ENCODE data around the gene FARP1.

FARP1 gene

GRCh38 chr13:98187965-98188261 lies 45.0 kb downstream of the FARP1 start:
- TF ChIP-seq, protein P1, sequence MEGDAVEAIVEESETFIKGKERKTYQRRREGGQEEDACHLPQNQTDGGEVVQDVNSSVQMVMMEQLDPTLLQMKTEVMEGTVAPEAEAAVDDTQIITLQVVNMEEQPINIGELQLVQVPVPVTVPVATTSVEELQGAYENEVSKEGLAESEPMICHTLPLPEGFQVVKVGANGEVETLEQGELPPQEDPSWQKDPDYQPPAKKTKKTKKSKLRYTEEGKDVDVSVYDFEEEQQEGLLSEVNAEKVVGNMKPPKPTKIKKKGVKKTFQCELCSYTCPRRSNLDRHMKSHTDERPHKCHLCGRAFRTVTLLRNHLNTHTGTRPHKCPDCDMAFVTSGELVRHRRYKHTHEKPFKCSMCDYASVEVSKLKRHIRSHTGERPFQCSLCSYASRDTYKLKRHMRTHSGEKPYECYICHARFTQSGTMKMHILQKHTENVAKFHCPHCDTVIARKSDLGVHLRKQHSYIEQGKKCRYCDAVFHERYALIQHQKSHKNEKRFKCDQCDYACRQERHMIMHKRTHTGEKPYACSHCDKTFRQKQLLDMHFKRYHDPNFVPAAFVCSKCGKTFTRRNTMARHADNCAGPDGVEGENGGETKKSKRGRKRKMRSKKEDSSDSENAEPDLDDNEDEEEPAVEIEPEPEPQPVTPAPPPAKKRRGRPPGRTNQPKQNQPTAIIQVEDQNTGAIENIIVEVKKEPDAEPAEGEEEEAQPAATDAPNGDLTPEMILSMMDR (IDR thresholded peaks at IDR 0.05), result no peak

GRCh38 chr13:98188544-98189166 lies 45.8 kb downstream of the FARP1 start:
- TF ChIP-seq, protein P1 (IDR thresholded peaks at IDR 0.05), result no peak

DNA sequence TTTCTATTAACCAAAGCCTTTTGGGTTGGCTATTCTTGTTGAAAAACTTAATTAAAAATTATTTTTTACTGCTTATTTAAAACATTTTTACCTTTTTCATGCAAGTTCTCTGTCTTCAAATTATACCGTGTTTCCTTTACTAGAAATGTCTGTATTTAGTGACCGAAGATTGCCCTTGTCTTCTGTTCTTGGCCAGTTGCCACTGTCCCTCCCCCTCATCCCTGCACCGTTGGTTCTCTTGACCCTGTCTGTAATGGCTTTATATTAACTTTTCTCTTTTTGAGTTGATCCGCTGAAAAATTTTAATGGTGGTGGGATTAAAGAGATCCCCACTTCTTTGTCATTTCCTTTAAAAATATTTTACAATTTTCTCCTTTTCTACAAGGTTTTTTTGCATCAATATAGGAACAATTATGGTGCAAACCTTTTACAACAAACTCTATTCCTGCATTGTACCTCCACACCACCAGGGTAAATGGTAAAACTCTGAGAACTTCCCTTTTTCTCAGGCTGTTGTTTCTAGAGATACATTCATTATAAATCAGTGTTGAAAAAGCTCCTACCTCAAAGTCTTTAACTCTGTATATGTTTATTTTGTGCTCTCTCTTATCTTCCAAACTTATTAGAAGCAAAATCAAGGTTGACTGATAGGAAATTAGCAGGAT lies 47.1 kb downstream of the FARP1 start:
- TF ChIP-seq, protein P1 (IDR thresholded peaks at IDR 0.05), result no peak

DNA sequence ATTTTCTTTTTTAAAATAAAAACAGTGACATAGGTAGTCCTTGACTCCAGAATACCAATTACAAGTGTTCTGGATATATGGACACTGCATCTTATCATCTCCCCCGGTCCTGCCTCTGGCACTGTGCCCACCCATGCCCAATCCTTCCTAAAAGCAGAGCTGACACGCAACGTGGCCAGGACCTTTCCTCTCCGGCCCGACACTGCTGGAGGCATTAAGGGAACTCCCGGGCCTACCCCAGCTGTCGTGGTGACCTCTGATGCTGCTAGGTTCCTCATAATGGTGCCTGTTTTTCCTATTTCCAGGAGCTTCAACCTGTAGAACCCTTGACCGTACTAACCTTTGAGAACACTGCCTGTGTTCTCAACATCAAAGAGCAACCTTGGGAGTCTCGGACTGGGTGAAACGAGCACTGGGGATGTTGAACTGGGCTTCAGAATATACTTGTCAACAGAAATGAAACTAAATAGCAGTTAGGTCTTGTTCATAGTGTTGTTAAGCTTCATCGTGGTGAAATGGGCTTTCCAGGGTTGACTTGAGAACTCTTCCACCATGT lies 48.1 kb downstream of the FARP1 start:
- TF ChIP-seq, protein P1 (IDR thresholded peaks at IDR 0.05), result no peak

GRCh38 chr13:98192008-98192407 lies 49.1 kb downstream of the FARP1 start:
- TF ChIP-seq, protein P1 (IDR thresholded peaks at IDR 0.05), result no peak

- TF ChIP-seq, protein P1 (IDR thresholded peaks at IDR 0.05), result no peak
These were observed 52.3 kb downstream of the FARP1 start for GRCh38 chr13:98195054-98195791.

- TF ChIP-seq, protein P1 (IDR thresholded peaks at IDR 0.05), result no peak
These were observed 55.8 kb downstream of the FARP1 start for GRCh38 chr13:98198683-98199082.

Data from LNCAP (cell line).